Adipocyte (in vitro differentiated cells): Measurements from ENCODE around the gene MEGF6.

Source experiments
- DNase-seq: peaks from one replicate; pipeline ENCODE4 v3.0.0-alpha.2; 2015; ENCODE audit warnings: low read depth
- H3K27me3 ChIP-seq: replicated peaks from 2 replicates; pipeline ENCODE4 v1.7.0; 2013; ENCODE audit warnings: mild to moderate bottlenecking, low read length, moderate library complexity; ENCODE audit not compliant: control insufficient read depth, insufficient read depth
- H3K36me3 ChIP-seq: 2 replicates; pipeline ENCODE4 v1.7.0; 2013; ENCODE audit warnings: low read length, mild to moderate bottlenecking, moderate library complexity; ENCODE audit not compliant: control insufficient read depth, insufficient read depth, severe bottlenecking
- H3K4me1 ChIP-seq: 2 replicates; pipeline ENCODE4 v1.7.0; 2013; ENCODE audit warnings: mild to moderate bottlenecking, low read length, moderate library complexity; ENCODE audit not compliant: control insufficient read depth, insufficient read depth
- H3K4me3 ChIP-seq: 2 replicates; pipeline ENCODE4 v1.7.0; 2013; ENCODE audit warnings: mild to moderate bottlenecking, low read length, moderate library complexity
- H3K9ac ChIP-seq: 2 replicates; pipeline ENCODE4 v1.7.0; 2013; ENCODE audit warnings: mild to moderate bottlenecking, low read length, moderate library complexity
- H3K9me3 ChIP-seq: 2 replicates; pipeline ENCODE4 v1.7.0; 2013; ENCODE audit warnings: mild to moderate bottlenecking, low read length, moderate library complexity; ENCODE audit not compliant: control insufficient read depth

The MEGF6 gene

GRCh38 chr1:3596663-3597598, 14.4 kb downstream of the MEGF6 start:
- no peaks in the 10 kb centered on the region for H3K36me3 ChIP-seq
- no peaks in the 10 kb centered on the region for H3K9me3 ChIP-seq
- H3K27me3 ChIP-seq, result peaks cover 36% of the 10 kb centered on the region
- H3K9ac ChIP-seq, result no peak overlapping the region
- peaks cover 5% of the 10 kb centered on the region for H3K4me1 ChIP-seq
- no peak overlapping the region for H3K4me3 ChIP-seq
- no peak for DNase-seq

GRCh38 chr1:3595949-3596348, 15.4 kb downstream of the MEGF6 start:
- Histone ChIP-seq H3K36me3 (no peaks in the 10 kb centered on the region), H3K9ac (no peak overlapping the region), H3K27me3 (peaks cover 31% of the 10 kb centered on the region), H3K4me1 (peaks cover 5% of the 10 kb centered on the region), H3K9me3 (no peaks in the 10 kb centered on the region), H3K4me3 (no peak overlapping the region)
- DNase-seq, result no peak

DNA sequence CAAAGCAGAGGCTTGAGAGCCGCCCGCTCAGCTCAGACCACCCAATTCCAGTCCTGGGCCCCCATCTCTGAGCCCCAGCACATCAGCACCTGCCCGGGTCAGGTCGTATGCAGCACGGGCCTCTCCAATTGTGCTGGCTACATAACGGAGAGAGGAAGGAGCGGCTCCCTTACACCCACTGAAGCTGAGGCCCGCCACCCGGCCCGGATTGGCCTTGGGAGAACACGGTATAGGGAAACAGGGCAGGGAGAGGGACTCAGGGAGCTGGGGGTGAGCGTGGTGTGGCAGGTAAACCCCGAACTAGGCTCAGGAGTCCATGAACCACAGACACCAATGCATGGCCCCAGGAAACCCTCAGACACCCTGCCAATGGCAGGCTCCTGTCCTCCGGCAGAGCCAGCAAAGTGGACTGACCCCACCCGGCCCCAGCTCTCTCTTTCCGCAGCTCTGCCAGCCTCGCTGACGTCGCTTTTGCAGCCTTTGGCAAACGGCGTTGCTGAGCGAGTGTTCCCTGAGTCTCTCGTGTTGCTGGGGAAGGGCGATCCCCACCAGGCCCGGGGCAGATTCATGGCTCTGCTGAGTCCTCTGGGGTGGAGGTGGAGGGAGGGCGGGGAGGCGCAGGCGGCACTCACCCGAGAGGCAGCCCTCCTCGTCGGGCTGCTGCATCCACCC, 16.5 kb downstream of the MEGF6 start:
- Histone ChIP-seq H3K4me1 (peaks cover 5% of the 10 kb centered on the region), H3K4me3 (no peak overlapping the region), H3K9me3 (no peaks in the 10 kb centered on the region), H3K9ac (no peak overlapping the region), H3K36me3 (no peaks in the 10 kb centered on the region), H3K27me3 (peaks cover 28% of the 10 kb centered on the region)
- DNase-seq, result no peak

DNA sequence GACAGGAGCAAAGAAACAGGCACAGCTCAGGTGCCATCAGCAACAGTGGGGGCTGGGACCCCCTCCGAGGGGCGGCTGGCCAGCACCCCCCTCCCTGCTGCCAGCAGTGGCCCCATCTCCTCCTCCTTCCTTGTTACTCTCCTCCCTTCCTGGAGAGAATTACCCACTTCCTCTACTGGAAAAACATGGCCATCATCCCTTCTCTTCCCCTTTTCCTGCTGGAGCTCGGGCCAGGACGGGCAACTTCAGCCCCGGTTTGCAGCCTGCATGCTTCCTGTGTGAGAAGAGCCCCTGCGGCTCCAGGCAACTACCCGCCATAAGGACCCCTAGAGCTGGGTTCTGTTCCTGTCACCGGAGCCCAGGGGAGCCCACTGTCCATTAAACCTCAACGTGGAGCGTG, 17.6 kb downstream of the MEGF6 start:
- Histone ChIP-seq H3K9me3 (no peaks in the 10 kb centered on the region), H3K36me3 (no peaks in the 10 kb centered on the region), H3K27me3 (peaks cover 30% of the 10 kb centered on the region), H3K4me3 (no peak overlapping the region), H3K4me1 (peaks cover 5% of the 10 kb centered on the region), H3K9ac (no peak overlapping the region)
- no peak for DNase-seq

GRCh38 chr1:3593334-3593733, 18.0 kb downstream of the MEGF6 start:
- DNase-seq, result no peak
- Histone ChIP-seq H3K4me1 (peaks cover 3% of the 10 kb centered on the region), H3K36me3 (no peaks in the 10 kb centered on the region), H3K9me3 (no peaks in the 10 kb centered on the region), H3K9ac (no peak overlapping the region), H3K4me3 (no peak overlapping the region), H3K27me3 (peaks cover 34% of the 10 kb centered on the region)

DNA sequence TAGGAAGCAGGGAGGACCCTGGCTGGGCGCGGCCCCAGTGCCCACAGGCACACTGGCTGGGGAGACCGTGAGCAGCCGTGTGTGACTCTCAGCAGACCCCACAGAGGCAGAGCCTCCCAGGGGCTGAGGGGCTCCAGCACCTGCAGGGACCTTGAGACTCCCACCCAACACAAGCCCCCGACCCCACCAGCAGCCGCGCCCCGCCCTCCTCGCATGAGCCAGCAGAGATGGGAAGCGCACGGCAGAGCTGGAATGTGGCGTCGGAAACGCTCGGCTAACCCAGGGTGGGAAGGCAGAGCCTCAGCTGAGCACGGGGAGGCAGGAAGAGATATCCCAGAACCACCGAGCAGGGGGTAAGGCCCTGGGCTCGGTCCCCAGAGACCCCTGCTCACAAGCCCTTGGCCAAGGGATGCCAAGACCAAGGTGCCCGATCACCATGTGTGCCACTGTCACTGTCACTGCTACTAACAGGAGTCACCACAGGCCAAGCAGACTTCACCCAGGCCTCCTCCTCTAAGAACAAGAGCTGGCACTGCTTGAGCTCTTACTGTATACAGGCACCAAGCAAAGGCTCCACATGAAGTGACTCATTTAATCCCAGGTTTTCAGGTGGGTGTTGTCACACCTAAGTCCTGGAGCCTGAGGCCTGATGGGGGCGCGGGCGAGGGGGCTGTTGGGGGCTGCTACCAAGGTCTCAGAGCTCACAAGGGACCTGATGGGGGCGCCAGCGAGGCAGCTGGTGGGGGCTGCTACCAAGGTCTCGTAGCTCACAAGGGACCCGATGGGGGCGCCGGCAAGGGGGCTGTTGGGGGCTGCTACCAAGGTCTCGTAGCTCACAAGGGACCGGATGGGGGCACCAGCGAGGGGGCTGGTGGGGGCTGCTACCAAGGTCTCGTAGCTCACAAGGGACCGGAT, 20.1 kb downstream of the MEGF6 start:
- no peak overlapping the region for H3K4me3 ChIP-seq
- DNase-seq, result no peak
- no peaks in the 10 kb centered on the region for H3K4me1 ChIP-seq
- H3K36me3 ChIP-seq, result no peaks in the 10 kb centered on the region
- H3K9ac ChIP-seq, result no peak overlapping the region
- peaks cover 32% of the 10 kb centered on the region for H3K27me3 ChIP-seq
- no peaks in the 10 kb centered on the region for H3K9me3 ChIP-seq

- Histone ChIP-seq H3K4me3 (no peak overlapping the region), H3K36me3 (no peaks in the 10 kb centered on the region), H3K9me3 (no peaks in the 10 kb centered on the region), H3K9ac (no peak overlapping the region), H3K27me3 (peaks cover 23% of the 10 kb centered on the region), H3K4me1 (no peaks in the 10 kb centered on the region)
- DNase-seq, result no peak
These were observed 21.1 kb downstream of the MEGF6 start for GRCh38 chr1:3590139-3590763.

DNA sequence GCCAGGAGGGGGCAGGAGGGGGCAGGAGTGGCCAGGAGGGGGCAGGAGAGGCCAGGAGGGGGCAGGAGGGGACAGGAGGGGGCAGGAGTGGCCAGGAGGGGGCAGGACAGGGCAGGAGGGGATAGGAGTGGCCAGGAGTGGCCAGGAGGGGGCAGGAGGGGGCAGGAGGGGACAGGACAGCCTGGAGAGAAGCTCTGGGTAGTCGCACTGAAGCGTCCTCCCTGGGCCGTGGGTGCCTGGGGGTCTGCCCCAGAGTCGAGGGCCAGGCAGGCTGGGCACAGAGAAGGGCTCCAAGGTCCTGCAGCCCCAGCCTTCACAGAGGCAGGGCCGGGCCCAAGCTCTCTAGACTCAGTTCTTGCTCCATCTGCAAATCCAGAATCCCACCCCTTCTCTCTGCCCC, 22.9 kb downstream of the MEGF6 start:
- H3K27me3 ChIP-seq, result peaks cover 34% of the 10 kb centered on the region
- H3K9ac ChIP-seq, result no peak overlapping the region
- no peaks in the 10 kb centered on the region for H3K4me1 ChIP-seq
- no peak overlapping the region for H3K4me3 ChIP-seq
- H3K36me3 ChIP-seq, result no peaks in the 10 kb centered on the region
- DNase-seq, result no peak
- H3K9me3 ChIP-seq, result no peaks in the 10 kb centered on the region

DNA sequence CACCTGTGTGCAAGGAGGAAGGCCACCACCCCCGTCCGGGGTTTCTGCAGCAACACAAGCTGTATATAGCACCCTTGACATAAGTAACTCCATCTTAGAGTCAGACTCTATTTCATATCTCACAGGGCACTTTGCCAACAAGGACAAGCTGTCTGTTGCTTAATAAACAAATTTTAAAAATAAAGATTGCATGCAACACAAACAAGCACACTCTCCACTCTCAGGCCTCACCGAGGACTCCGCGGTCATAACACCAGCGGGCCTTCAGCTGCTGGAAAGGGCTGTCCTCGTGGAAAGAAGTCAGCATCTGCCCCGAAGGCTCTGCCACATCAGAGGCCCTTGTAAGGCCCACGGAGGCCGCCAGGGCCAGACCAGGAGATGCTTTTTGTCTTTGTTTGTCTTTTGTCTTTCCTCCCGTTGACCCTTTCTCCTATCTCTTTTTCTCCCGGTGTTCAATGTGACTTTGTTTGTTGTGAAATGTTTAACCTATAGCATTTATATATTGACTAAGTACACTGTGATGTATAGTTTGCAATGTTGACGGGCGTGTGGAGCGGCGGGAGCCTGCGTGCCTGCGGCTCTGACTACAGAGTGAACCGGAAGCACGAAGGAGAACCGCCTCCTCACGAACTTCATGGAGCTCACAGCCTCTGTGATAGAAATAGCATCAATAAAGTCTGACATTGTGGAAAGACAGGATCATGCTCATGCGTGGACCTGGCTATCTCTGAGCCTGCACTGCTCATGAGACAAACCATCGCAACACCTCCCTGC, 24.1 kb downstream of the MEGF6 start:
- Histone ChIP-seq H3K4me3 (no peak overlapping the region), H3K27me3 (peaks cover 42% of the 10 kb centered on the region), H3K4me1 (no peaks in the 10 kb centered on the region), H3K9me3 (no peaks in the 10 kb centered on the region), H3K9ac (no peak overlapping the region), H3K36me3 (no peaks in the 10 kb centered on the region)
- no peak for DNase-seq

DNA sequence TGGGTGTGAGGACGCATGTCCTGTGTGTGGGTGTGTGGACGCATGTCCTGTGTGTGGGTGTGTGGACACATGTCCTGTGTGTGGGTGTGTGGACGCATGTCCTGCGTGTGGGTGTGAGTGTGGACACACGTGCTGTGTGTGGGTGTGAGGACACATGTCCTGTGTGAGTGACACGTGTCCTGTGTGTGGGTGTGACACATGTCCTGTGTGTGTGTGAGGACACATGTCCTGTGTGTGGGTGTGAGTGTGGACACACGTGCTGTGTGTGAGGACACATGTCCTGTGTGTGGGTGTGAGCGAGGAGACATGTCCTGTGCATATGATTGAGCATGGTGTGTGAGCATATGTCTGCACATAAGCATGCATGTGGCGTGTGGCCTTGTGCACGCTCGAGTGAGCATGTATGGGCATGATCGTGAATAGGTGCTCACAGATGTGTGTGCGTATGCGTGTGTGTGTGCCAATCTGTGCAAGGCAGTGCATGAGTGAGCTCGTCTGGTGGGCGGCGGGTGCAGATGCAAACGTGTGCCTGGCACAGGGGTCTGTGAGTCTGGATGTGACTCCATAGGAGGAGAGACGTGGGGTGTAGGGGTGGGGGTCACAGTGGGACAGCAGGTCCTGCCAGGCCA, 25.3 kb downstream of the MEGF6 start:
- no peak overlapping the region for H3K9ac ChIP-seq
- H3K9me3 ChIP-seq, result no peaks in the 10 kb centered on the region
- no peak overlapping the region for H3K4me3 ChIP-seq
- H3K27me3 ChIP-seq, result peaks cover 53% of the 10 kb centered on the region
- no peak for DNase-seq
- no peaks in the 10 kb centered on the region for H3K36me3 ChIP-seq
- no peaks in the 10 kb centered on the region for H3K4me1 ChIP-seq
